GM18951 (cell line): ENCODE data around the gene C1D.
"Not testable (repeated sequence)": the region's sequence is repeated elsewhere in the genome, so short reads cannot be mapped to it uniquely, and the experiment has no call there.

Experiments used
- POLR2A ChIP-seq: IDR thresholded peaks from 4 replicates; pipeline ENCODE4 v1.6.1; 2011; ENCODE audit warnings: mild to moderate bottlenecking; ENCODE audit not compliant: insufficient read length, insufficient read depth; ENCODE audit errors: extremely low read depth
- in situ Hi-C: fragments of 300-500 bp; cut with MboI; formaldehyde crosslinking; loops from one replicate; pipeline ENCODE4 v1.12.0; 2022; ENCODE audit warnings: low sequenced_read_pairs, mixed read lengths, inconsistent platforms; ENCODE audit not compliant: unreplicated experiment

The C1D gene

DNA sequence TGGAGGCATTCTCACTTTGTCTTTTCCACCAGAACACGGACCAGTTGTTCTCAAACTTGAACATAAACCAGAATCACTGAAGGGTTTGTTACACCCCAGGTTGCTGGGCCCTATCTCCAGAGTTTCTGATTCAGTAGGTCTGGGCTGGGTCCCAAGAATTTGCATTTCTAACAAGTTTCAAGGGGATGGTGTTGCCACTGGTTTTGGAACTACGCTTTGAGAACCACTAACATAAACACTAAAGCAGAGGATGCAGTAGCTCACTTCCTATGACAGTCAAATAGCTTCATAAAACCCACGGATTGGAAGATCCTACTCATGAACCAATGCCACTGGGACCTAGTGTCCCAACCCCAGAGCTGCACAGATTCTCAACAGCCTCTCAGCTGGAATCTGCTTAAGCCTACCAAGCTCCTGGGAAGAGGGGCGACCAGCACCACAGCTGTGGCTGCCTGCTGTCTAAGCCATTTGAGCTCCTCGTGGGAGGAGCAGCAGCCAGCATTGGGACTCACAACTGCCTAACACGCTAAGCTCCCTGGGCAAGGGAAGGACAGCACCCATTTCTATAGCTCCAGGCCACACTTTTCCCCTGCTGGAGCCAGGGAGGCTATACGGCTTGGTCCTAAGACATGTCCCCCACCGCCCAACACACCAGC, 62.5 kb downstream of the C1D start:
- in situ Hi-C loops, result no loop called here
- no peak for TF ChIP-seq POLR2A

- in situ Hi-C loops, result no loop called here
- TF ChIP-seq POLR2A, result no peak
These were observed 63.5 kb downstream of the C1D start for GRCh38 chr2:67999332-67999731.

- TF ChIP-seq POLR2A, result no peak
- in situ Hi-C loops, result no loop called here
These were observed 64.9 kb downstream of the C1D start for GRCh38 chr2:67997903-67998302.

- in situ Hi-C loops, result no loop called here
These were observed 65.3 kb downstream of the C1D start for GRCh38 chr2:67997528-67997900.

GRCh38 chr2:67996772-67997527, 65.9 kb downstream of the C1D start:
- TF ChIP-seq POLR2A, result no peak
- in situ Hi-C loops, result no loop called here

More at GRCh38 chr2:67997528-67997900, 65.3 kb downstream of the C1D start:
- no peak for TF ChIP-seq POLR2A

GRCh38 chr2:67994716-67995115, 68.1 kb downstream of the C1D start:
- in situ Hi-C loops, result no loop called here
- TF ChIP-seq POLR2A, result no peak

DNA sequence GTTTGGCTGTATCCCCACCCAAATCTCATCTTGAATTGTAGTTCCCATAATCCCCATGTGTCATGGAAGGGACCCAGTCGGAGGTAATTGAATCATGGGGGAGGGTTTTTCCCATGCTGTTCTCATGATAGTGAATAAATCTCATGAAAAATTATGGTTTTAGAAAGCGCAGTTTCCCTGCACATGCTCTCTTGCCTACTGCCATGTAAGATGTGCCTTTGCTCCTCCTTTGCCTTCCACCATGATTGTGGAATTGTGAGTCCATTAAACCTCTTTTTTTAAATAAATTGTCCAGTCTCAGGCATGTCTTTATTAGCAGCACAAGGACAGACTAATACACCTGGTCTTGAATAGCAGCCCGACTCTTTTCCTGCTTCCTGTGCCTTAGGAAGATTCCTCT, 68.7 kb downstream of the C1D start:
- in situ Hi-C loops, result not testable (repeated sequence)

DNA sequence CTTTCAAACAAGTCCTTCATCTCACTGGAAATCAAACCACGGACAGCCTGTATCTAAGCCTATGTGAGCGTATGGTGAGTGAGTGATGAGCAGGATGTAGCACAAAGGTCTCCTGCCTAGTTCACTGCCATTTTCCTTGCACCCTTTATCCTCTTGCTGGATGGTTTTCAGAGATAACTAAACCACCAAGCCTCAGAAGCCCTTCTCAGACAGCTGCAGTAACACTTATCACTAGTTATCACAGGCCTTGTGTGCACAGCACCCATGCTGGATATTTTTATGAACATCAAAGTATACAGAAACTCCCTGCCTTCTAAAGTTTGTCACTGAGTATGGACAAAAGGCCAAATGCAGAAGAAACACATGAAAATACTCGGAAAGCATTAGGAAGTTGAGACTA, 69.5 kb downstream of the C1D start:
- in situ Hi-C loops, result no loop called here
- no peak for TF ChIP-seq POLR2A

DNA sequence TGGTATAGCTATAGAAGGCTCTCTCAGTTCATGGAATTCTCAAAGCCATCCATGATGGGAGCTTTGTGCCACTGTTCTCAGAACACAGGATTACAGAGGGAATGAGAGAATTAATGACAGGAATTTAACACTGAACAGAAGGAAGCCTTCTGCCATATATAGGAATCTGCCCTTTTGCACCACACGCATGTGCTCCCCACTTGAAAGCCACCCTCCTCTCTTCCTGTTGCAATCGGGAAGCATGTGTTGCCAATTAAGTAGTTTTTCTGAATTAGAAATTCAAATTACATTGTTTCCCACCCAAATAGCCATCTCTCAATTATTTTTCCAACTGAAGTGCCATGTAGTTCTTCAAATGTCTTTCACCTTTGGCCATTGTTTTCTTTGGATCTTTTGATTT, 71.3 kb downstream of the C1D start:
- no peak for TF ChIP-seq POLR2A
- in situ Hi-C loops, result no loop called here
